Activated CD8-positive, alpha-beta memory T cell treated with anti-CD3 and anti-CD28 coated beads for 24 hours (primary cell): ENCODE data around the gene IKZF2.

Source experiments
- DNase-seq: peaks from one replicate; pipeline ENCODE4 v3.0.0-alpha.2; 2020

The IKZF2 gene

DNA sequence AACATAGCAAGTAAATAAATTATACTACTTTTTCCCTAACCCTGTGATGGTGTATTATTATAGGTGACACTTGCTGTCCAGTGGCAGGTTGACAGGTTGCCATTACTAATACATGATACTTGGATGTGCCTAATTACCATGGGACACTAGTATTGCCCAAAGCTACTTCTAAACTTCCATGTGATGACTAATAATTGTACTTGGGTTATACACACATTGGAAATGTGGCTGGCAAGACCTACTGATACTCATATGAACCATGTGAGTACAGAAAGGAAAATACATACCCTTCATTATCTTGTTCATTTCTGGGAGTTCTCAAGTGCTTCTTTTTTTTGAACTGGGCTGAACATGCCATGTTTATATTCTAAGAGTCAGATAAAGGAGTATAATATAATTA is 156.4 kb downstream of the IKZF2 start:
- DNase-seq: no peak

DNA sequence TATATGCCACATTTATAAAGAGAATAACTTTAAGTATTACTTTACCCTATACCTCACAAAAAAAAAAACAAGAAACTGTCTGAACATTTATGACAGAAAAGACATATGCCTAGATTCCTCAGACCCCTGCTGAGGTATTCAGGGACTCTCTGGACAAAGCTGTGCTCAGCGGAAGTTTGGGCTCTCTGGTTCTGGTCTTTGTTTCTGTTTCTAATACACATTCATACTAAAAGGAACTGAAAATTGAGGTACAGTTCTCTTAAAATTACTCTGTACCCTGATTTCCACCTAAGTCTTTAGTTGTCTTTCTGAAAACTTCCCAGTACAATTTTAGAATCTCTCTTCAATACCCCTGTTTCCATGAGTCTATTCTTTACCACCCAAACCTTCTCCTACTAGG is 160.3 kb downstream of the IKZF2 start:
- DNase-seq: no peak

DNA sequence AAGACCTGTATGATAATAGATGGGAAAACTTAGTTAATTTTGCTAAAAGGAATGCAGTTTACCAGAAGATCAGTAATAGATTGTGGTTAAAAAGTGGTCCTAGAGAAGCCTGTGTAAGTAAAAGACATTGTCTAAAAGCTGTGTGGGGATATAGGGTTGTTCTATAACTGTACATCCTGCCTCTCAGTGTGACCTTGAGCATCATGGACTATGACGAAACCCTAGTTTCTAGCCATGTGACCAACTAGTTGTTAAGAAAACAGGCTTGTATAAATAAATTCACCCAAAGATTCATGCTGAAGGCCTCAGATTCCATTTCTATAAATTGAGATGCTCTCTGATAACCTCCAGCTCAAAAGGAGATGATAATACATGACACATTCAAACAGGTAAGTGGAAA is 160.7 kb downstream of the IKZF2 start:
- no peak for DNase-seq

DNA sequence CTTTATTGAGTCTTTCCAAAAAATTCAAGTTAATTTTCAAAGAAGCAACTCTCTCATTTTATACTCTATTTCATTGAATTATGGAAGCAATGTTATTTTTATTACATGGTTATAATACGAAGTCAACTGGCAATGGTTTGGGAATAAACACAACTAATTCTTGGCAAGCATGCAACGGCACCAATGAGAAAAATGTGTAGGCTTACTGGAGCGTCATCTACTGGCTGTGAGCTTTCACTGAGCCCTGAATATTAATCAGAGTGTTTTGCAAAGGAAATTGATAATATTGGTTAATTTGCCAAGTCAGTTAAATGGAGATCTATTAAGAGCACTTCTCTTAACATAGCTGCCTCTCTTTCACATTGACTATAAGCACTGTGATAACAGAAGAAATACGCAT is 163.9 kb downstream of the IKZF2 start:
- no peak for DNase-seq

DNA sequence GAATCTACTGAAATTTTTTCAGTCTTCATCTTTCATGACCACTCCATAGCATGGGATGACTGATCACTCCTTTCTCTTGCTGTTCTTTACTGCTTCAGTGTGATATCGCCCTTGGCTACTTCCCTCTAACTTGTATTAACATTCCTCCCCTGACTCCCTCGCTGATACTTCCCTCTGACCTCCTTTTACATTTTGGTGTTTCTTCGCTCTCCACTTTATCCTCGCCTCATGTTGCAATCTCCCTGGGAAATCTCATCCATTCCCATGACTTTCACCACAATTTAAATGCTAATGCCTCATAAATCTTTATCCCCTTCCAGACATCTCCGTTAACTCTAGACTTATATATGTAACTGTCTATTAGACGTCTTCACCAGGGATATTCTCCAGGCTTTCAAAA is 167.3 kb downstream of the IKZF2 start:
- DNase-seq: no peak

DNA sequence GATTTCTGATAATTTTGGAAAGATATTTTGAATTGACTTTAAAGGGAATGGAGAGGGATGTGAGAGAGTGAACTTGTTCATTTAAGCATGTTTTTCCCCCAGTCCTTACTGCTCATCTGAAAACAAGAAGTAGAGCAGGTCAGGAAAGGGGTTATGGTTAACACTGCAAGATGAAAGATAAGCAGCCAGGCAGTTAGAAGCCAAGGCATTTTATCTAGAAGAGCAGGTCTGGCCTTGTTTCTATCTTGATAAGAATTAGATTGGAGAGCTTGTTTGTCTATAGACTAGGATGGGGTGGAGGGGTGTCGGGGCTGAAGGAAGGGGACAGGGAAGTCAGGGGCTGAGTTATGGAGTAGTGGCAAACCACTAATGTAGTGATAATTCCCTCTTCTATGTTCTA is 171.6 kb downstream of the IKZF2 start:
- no peak for DNase-seq

DNA sequence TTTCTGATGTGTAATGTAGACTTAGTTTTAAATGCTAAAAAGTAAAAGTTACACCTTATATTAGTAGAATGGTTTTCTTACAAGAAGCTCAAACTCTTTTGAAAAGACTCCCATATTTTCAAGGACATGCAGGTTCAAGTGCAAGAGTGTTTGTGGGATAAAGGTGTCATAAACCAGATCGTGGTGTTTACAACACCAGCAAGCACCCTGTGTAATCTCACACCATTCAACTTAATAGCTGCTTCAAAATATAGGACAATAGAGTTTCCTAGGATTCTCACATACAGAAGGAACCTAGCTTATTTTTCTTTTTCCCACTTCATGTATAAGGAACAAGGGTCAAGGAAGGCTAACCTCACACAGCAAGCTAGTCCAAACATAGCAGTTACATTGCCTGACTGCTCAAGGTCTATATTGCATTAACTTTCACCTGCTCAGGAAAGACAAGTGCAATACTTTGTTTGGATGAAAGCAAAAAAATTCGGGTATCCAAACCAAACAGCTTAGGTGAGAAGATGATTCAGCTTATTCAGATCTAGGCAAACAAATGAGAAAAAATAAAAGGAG is 172.3 kb downstream of the IKZF2 start:
- no peak for DNase-seq

DNA sequence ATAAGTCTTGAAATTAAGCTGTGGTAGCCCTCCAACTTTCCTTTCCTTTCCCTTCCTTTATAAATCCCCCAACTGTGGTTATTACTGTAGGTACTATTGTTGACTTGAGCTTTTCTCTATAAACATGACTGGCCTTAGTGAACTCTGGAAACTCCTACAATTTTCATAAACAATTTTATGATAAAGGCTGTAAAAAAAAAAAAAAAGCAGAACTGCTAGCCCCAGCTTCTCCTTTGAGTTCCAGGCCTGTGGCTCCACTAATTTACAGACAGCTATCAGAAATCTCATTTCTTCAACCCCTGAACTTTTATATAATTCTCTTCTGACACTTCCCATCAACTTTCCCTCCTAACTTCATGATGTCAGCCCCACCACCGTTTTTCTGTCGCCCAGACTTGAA is 174.3 kb downstream of the IKZF2 start:
- DNase-seq: no peak

DNA sequence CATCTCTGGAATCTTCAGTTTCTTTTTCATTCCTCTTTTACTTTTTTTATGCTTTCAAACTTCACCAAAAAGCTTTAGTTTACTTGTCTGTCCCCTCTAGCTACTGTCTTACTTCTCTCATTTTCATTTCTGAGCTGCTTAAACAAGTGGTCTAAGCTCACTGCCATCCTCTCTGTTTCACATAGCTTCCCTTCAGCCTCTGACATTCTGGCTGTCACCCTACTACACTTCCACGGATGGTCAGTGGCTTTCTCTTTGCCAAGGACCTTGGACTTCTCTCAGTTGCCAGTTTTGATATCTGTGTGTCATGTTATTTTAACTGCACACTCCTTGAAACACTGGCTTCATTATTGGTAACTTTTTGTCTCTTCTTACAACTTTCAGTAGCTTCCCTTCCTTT is 176.1 kb downstream of the IKZF2 start:
- DNase-seq: no peak

DNA sequence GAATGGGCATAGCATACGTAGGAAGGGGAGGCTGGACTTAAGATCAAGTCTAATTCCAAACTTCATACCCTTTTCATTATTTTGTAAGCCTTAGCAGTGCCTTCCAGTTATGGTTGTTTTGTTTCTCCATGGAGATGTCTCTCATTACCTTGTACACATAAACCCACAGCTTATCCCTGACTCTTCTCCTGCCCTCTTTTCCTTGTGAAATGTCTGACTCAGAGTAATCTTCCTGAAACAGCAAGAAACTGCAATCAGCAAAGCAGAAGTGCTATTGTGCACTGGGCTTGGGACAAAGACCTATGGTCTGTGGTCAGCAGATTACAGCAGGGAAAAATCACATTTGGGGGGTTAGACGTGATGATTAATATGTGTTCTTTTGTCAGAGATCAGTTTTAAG is 176.7 kb downstream of the IKZF2 start:
- DNase-seq: no peak

DNA sequence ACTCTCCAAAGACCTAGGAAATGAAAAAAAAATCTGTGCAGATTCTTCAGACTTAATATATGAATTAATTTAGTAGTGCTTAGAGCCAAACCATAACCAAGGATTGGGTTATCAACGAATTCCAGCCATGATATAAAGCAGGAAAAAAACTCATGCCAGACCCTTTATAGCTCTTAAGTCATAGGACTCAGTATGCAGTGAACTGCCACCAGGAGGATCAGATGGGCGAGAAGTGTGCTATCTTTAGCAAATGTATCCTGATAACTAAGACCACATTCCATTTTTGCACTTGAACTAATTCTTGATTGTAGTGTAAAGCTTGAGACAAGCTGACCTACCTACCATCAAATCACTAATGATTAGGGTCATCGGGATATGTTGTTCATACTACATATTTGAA is 178.1 kb downstream of the IKZF2 start:
- DNase-seq: no peak

DNA sequence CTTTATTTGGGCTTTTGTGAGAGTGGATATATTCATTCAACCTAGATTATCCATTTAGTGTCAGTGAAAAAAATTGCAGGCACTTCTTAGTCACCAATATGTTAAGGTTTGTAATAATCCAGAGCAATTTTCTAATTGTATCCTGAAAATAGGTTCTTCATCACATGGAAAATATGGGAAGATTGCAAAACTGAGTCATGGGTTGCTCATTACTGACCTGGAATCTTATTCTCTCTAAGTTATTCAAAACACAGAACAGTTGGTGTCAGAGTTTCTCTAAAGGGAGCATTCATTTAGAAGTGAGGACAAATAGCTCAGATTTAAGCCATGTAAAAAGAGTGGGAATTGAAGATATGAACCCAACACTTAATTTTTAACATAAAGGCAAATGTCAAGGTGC is 181.3 kb downstream of the IKZF2 start:
- no peak for DNase-seq

DNA sequence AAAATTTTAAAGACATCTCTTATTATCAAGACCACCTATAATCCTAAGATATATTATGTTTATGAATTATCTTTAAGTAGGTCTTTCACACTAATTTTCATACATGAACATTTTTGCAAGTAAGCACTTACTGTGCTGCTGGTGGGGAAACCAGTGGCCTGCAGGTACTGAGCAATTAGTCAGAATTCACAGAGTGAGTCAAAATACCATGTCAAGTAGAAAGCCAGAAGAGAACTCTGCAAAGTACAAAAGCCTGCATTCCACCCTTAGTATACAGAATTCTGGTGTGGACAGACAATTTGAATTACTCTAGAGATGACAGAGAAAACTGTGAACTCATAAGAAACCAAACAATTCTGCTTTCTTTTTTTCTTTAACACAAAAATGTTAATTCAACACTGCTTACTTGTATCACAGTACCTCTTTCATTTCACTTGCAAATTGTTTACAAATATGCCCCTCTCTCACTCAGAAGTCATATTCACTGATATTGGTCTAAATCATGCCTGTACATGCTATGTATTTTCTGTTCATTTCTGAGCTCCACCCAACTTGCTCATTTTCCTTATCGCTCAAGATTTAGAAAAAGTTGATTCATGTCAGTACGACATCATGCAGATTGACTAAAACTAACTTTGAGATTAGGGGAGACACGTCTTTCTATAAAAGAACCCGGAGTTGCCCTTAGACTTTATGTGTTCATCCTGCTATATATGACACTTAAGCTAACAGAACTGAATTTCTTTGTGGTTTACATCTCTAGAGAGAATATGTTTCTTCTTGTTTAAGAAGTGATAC is 182.9 kb downstream of the IKZF2 start:
- no peak for DNase-seq

DNA sequence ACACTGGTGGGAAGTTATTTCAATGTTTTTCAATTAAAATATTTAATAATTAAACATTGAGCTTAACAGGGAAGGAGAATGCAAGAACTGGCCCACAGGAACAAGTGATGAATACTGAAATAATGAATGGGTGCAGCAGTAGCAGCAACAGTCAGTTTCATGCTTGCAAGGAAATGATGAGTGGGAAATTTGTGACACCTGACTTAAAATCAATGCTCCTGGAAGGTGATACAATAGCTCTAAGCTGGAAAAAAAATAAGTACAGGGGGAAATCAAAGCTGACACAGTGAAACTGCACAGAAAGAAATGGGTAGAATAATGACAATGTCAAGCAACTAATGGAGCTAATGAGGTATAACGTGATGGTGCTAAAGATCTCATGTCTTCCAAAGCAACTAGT is 184.5 kb downstream of the IKZF2 start:
- no peak for DNase-seq

DNA sequence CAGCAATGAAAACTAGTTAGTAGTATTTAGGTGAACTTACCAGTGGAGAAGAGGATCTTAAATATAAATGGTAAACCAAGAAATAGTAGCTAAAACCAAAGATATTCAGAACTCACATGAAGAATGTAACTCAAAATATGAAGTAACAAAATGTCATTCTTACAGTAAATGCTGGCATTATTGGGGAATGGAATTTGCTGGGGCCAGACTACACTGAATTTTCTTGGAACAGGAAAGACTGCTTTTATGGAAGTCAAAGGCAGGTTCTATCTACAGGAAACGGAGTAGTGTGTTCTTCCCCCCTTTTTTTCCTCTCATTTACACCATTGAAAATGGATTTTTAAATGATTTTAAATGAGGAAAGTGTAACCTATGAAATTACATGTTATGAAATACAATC is 188.7 kb downstream of the IKZF2 start:
- no peak for DNase-seq

DNA sequence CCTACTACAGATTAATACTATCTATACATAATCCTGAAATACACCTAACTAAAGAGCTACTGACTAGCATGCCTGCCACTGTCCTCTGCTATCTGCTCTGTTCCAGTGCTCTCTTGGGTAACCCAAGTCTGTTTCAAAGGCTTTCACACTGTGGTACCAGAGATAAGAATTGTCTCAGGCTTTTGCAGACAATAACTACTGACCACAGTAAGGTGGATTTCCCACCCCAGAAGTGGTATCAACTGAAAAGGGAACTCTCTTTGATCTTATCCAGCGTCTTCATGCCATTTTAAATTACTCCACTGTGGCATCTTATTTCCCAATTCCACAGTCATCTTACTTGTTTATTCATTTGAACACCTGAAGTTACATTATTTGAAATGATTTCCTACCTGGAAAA is 190.2 kb downstream of the IKZF2 start:
- DNase-seq: no peak

DNA sequence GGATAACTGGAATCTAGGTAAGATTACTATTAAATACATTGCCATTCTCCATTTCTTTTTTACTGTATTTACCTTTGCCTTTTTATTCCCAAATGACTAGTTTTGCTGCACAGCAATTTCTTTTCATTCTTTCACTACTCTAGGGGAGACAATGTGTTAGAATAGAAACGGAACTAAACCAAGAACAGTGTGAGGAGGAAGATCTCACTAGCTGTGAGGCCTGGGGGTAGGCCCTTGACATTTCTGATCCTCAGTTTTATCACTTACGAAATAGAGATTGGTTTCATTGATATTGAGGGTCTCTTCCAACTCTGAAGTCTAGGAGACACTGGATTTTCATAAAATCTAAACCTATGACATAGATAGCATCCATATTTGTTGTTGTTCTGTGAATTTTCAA is 191.1 kb downstream of the IKZF2 start:
- no peak for DNase-seq

DNA sequence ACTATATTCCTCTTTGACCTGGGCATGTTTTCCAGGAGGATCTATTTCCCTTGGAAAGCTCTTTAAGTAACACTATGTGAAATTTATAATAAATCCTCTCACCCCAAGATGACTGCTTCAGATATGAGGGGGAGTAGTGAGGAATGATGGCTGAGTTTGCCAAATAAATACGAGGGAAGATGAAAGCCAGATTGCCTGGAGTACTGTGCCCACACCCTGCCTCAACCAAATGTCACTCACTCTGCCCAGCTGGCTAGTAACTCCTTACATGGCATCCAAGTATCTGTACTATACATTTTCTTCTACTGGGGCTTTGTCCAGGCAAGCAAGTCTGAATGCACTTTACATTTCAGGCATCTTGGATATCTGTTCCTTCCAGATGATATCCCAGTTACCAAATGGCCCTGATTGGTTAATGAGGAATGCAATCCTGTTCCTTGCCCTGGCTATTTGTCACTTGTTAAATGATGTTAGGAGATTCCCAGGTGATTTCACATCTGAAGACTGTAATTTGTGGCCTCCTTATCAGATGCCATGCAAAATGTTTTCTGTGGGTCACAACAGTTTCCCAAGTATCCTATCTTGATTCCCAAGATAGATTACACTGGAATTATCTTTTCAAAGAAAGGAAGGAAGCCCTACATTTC is 191.8 kb downstream of the IKZF2 start:
- no peak for DNase-seq

DNA sequence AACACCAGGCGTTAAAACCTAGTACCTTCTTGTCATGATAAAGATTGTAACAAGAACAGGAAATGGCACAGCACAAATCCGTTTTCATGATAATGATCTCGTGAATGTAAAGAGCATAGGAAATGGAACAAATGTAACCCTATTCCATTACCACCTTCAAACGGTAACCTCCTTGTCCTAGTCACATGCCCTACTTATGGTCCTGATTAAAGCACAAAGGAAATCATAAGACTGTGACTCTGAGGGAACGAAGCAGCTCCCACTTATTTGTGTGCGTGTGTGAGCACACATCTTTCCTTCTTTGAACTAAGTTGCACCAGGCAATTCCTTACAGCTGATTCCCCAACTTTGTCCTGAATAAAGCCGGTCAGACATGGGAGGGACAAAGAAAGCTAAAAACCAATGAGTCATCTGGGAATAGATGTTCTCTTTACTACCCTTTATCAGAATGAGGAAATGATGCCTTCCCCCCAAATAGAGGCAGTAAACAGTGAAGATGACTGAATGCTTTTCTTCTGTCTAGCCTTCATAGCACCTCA is 192.6 kb downstream of the IKZF2 start:
- no peak for DNase-seq

DNA sequence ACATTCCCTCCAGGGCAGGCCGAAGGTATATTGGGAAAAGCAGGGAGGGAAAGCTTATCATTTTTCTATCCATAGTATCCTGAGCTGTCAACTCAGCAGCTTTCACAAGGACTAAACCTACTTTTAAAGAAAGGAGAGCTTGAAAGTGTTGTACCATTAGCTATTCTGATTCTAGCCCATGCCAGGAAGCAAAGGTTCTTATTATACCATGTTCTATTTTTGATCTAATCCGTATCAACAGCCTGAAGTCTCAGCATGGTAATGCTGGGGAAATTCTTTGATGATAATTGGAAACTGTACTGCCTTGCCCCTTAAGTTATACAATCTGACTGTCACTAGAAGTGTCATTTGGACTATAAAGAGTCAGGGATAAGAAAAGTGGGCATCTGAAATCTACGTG is 193.3 kb downstream of the IKZF2 start:
- no peak for DNase-seq

DNA sequence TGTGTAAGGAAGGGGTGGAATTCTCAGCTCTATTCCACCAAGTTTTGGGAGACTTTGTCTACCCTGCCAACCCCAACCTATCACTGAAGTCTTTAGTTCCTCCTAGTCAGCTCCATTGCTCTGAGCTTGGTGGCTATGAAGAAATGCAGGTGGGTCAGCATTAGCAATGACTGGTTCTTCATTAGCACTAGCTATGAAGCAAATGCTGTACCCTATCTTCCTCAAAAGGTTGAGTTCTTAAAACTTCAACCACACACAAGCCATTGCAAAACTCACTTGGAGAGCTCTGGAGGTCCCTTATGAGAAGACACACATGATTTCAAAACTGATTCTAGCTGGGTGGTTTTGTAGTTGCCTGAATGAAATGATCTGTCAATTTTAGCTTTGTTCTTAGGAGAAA is 193.8 kb downstream of the IKZF2 start:
- DNase-seq: no peak

DNA sequence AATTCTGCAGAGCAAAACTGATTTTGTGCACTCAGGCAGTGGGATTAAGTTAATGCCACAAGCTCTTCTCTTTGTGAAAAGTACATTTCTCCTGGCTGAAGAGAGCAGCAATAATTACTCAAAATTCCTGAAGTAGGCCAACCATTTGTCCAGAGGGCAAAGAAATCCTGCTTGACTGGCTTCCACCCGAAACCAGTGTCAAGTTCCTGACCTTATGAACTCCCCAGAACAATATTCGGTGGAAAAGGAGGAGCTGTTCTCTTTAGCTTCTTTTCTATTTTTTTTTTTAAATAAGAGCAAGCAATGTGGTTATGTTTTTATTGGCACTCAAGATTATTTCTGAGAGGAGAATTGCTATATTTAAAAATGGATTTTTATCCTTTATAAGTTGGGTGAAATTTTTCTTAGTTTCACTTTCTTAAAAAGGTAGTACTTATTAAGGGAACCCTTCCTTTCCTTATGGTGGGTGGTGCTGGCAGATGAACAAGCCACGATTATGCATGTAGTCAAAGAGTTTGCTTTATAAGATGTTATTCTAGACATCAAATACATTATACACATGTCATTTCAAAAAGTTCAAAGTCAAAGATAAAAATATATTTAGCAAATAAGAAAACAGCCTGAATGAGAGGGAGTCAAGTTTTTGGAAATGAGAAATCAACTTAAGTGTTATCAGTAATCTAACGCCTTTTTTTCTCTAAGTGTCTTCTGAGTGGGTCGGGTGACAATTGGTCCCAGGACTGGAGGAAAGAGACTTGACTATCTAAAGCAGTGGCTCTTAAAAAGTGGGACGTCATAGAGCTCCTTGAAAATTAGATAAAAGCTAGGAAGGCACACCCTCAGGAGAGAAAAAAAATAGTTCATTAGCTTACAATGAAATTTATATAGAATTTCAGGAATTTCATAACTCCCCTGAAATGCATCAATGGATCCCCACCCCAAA is 194.5 kb downstream of the IKZF2 start:
- DNase-seq: no peak
